GM18870 (cell line): ENCODE results near the gene PLB1.

Experiments
- ATAC-seq: cut with Tn5 transposase; IDR thresholded peaks from one replicate; pipeline ENCODE4 v1.9.1; 2021; ENCODE audit warnings: moderate library complexity; ENCODE audit not compliant: unreplicated experiment

PLB1 gene

GRCh38 chr2:28557389-28558131, 61.7 kb downstream of the PLB1 start:
- ATAC-seq, result no peak

DNA sequence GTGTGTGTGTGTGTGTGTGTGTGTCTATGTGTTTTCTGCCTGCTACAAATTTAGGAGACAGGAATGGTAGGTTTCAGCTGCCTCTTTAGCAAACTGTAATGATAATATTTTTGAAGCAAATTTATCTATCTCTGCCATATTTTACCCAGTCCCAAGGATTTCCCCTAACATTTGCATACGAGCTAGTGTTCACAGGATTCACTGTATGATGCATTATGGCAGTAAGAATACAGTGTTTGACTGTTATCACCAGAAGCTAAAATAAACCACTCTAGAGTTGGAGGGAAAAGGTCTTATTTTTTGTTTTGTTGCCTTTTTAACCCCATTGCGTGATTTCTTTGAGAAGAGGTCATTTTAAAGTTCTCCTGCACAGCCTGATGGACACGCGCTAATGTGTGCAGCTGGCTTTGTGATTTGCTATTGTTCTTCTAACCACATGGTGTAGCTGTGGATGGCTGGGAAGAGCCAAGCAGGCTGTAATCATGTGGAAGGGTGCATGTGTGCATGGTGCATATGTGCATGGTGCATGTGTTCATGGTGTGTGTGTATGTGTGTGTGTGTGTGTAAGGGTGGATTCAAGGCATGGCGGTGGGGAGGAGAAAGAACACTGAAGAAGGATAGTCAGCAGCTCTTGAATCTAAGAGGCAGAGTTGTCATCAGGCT, 62.4 kb downstream of the PLB1 start:
- no peak for ATAC-seq

- no peak for ATAC-seq
Measured at GRCh38 chr2:28558918-28559317, 63.1 kb downstream of the PLB1 start.

- no peak for ATAC-seq
Measured at GRCh38 chr2:28563869-28564268, 68.0 kb downstream of the PLB1 start.

- no peak for ATAC-seq
Measured at GRCh38 chr2:28564346-28564745, 68.5 kb downstream of the PLB1 start.

DNA sequence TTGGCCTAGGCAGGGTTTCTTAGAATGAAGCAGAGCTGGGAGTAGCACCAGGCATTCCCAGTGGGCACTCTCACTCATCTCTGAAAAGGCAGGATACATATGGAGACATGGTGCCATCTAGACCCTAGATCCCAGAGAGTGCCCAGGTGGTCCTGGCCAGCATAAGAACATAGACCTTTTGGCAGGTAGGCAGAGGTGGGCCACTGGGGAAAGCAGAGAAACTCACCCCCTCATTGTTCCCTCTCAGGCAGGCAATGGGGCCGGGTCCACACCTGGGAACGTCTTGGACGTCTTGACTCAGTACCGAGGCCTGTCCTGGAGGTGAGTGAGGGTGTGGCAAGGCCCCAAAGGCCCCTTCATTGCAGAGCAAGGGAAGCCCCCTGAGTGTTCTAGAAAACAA, 69.2 kb downstream of the PLB1 start:
- no peak for ATAC-seq

DNA sequence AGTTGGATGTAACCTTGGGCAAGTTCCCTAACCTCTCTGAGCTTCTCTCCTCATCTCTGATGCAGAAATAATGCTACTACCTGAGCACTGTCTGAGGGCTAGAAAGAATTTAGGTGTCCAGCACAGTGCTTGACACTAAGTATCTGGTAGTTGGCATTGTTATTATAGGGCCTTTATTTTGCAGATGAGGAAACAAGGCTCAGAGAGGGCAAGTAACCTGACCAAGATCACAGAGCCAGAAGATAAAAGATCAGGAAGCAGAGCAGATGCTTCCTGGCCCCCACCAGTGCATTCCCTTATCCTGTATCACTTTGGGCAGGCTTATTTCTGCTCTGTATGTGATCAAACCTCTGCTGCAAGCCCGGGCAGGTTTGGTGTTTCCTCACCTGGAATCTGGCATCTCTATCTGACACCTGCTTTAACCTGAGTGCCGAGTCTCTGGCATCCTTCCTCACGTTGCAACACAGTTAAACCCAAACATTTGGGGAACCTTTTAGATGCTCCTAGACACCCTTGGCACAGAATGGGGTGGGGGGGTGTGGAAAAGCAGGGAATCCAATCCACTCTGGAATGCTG, 69.9 kb downstream of the PLB1 start:
- no peak for ATAC-seq

GRCh38 chr2:28566521-28567041, 70.7 kb downstream of the PLB1 start:
- ATAC-seq, result no peak

DNA sequence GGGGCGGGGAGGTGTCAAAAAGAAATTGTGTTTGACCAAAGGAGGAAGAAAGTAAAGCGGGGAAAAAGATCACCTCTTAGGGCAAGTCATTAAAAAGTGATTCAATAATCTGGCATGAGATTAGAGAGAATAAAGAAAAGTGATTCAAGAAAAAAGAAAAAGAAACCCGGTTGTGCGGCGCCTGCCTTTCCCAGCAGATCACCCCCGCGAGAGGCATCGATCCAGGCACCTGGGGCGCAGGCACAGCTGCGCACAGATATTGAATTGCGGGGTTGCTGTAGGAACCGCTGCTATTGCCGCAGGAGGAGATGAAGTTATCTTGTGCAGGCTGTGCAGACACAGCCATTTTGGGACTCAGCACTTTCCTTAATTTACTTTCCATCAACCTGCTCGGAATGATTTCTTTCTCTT, 71.2 kb downstream of the PLB1 start:
- ATAC-seq, result no peak

DNA sequence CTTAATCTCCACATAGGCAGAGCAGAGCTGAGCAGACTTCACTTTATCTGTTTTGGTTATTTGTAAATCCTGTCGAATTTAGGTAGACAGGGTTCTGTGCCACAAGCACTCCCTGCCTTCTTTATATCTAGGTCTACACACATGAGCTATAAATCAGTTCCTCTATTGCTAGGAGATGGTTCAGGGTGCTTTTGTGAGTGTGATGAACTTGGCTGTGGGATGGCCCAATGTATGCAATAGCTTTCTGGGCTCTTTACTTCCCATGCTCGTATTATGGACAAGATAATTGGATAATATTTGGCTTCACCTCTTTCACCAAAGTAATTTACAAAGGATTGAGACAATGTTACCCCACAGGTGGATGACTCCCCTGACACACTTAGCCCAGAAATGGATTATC, 72.2 kb downstream of the PLB1 start:
- no peak for ATAC-seq

DNA sequence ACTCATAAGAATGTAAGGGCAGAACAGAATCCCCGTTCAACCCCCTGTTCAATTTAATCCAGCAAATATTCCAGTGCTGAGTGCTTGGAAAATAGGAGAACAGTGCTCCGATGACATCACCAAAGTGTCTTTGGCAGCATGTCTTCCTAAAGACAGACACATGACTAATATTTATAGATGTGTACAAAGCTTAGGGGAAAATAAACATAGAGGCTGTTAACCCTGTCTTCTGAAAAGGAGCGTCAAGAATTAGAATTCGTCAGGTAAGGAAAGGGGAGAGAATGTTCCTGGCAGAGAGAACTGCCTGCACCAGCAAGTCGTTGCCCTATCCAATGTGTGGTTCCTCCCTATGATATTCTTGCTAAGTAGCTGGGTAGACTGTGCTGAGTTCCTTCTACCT, 72.7 kb downstream of the PLB1 start:
- ATAC-seq, result no peak

- ATAC-seq, result no peak
Measured at GRCh38 chr2:28570431-28570830, 74.6 kb downstream of the PLB1 start.

GRCh38 chr2:28576714-28577113, 80.9 kb downstream of the PLB1 start:
- no peak for ATAC-seq

GRCh38 chr2:28577791-28578680, 82.2 kb downstream of the PLB1 start:
- ATAC-seq, result no peak

DNA sequence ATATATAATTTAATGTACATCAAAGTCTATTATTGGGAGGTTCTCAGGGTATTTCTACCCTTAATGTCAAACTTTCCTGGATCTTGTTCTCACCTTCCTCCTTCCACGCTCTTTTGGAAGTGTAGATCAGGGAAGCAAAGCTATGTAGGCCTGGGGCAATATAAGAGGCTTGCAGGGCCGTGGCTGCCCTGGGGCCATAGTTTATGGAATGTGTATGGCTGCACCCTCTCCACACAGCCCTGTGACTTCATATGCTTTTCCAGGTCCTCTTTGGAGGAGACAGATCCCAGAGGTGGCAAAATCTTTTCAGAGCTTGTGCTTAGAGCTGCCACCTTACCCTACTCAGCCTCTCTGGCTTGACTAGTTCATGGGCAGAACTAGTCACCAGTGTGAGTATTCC, 82.9 kb downstream of the PLB1 start:
- no peak for ATAC-seq

- ATAC-seq, result no peak
Measured at GRCh38 chr2:28579606-28580005, 83.7 kb downstream of the PLB1 start.

DNA sequence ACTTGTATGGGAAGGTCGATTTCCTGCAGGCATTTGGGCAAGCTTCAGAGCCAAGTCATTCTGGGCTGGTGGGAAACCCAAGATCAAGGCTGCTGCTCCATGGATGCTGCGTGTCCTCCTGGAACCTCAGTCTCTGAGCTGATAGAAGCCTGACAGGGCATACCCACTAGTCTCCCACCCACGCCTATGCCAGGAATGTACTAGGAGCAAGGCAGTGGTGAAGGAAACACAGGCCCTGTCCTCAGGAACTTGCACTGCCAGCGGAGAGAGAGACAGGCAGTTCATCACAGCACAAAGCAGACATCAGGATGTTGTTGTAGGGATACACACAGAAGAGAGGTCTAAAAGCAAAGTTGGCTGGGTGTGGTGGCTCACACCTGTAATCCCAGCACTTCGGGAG, 84.2 kb downstream of the PLB1 start:
- no peak for ATAC-seq

DNA sequence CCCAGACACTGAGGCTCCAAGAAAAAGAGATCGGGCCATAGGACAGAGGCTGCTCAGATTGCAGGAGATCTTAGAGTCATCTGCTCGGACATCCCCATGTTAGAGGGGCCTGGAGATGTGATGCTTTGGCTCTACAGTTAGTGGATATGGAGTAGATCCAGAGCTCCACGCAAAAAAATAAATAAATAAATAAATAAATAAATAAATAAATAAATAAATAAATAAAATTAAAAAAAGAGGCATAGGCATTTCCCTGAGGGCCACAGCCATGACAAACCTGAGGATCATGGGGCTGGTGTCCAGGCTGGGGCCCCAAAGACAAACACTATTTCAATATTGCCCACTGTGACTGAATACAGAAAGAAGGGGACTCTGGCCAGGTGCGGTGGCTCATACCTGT, 85.5 kb downstream of the PLB1 start:
- ATAC-seq, result no peak

GRCh38 chr2:28582152-28582551, 86.3 kb downstream of the PLB1 start:
- ATAC-seq, result no peak

- ATAC-seq, result no peak
Measured at GRCh38 chr2:28582595-28582994, 86.7 kb downstream of the PLB1 start.

DNA sequence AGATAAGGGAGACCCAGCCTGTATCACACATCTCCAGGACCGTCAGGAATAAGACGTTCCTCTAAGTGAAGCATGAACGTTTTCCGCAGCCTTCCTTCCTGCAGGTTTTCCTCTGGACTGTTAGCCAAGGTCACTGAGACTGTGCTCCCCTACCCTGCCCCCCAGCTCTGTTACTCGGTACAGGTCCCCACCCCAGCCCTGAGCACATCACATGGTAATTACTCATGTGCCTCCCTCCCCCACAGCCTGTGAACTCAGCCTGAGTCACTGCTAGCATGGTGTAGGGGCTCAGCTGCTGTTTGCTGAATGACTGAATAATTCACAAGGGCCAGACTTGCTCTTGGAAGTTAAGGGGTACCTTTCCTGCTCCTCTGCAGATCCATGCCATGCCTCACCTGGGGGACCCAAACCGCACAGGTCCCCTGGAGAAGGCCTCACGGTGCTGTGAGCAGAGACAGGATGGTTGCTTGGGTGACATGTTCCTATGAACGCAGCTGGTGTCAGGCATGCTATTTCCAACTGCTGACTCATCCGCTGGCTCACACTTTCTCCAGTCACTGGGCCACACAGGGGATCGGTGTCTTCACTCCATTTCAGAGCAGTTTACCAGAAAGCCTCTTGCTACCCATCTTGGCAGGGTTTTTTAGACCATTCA, 88.2 kb downstream of the PLB1 start:
- no peak for ATAC-seq
